Measurements from ENCODE around the gene SPPL3. TPM values are rescaled to one million over a fixed set of nuclear protein-coding genes. Genes with fewer than 3 reads are reported as not detected.

SPPL3 gene
- total and polyA plus RNA-seq, 10 donors = 9.0 to 76.9 (median 44.0) TPM

DNA sequence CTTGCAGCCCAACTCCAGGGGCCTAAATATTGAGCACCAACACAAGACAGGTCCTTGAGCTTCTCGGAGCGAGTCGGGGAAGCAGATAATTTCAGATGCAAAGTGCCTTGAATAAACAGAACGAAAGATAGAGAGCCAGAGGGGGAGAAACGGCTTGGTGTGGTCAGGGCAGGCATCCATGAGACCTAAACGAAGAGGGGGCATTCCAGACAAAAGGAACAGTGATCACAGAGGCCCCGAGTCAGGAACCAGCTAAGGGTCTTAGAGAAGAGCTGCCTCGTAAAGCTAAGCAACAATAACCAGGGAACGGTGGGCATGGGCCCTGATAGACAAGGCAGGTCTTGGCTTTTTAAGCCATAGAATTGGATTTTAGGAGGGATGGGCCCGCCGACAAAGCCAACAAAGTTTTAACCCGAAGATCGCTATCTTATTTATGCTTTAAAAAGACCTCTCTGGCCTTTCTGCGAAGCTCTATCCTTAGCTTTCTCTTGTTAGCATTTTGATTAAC lies 179.0 kb downstream of the SPPL3 start:
- H3K4me1 ChIP-seq = peaks cover 6 to 60% (median 29%) of the 10 kb centered on the region in 6 donors
- H3K27me3 ChIP-seq (replicated peaks in 1 of 7) = no peaks in the 10 kb centered on the region
- peaks cover 7 to 77% (median 34%) of the 10 kb centered on the region in 6 donors for H3K36me3 ChIP-seq
- H3K9me3 ChIP-seq = no peaks in the 10 kb centered on the region
- TF ChIP-seq, protein P1, sequence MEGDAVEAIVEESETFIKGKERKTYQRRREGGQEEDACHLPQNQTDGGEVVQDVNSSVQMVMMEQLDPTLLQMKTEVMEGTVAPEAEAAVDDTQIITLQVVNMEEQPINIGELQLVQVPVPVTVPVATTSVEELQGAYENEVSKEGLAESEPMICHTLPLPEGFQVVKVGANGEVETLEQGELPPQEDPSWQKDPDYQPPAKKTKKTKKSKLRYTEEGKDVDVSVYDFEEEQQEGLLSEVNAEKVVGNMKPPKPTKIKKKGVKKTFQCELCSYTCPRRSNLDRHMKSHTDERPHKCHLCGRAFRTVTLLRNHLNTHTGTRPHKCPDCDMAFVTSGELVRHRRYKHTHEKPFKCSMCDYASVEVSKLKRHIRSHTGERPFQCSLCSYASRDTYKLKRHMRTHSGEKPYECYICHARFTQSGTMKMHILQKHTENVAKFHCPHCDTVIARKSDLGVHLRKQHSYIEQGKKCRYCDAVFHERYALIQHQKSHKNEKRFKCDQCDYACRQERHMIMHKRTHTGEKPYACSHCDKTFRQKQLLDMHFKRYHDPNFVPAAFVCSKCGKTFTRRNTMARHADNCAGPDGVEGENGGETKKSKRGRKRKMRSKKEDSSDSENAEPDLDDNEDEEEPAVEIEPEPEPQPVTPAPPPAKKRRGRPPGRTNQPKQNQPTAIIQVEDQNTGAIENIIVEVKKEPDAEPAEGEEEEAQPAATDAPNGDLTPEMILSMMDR (IDR thresholded peaks at IDR 0.05 in 8 of 11, conservative IDR thresholded peaks at IDR 0.05 in 3 of 11) = no peak
- no peak for TF ChIP-seq POLR2AphosphoS5 (IDR thresholded peaks at IDR 0.05)
- TF ChIP-seq POLR2A (IDR thresholded peaks at IDR 0.05) = no peak
- H3K4me3 ChIP-seq = peak overlapping the region; percentile 59 to 91 (median 71)
- 27 to 38% (median 33%) methylated on average over 14 of the region's 14 CpGs for WGBS, 5 donors
- intact Hi-C loops (cut with DNase I; ENCODE audit: low total_unique reads) = loop anchor here (10.0 kb wide), 1 partner anchor 240 kb away; no protein-coding TSS in a partner anchor
- peak overlapping the region; percentile 57 to 90 (median 84) for H3K27ac ChIP-seq
- no peak for DNase-seq

DNA sequence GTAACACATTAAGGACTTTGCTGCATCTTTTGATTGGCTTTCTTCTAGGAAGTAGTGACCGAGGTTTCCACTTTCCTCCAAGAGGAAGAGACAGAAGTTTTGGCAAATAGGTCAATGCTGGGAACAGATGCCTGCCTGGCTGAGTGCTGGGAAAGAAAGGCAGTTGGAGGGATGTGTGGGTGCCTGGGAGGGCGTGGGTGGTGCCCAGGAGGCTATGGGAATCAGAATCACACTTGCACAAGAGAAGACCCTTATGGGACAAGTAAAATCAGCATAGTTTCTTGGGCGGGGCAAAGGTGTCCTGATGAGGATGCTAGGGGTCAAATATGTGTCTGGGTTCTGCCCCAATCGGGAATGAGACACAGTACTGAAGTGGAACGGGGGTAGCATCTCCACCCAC lies 179.4 kb downstream of the SPPL3 start:
- intact Hi-C loops (cut with DNase I; ENCODE audit: low total_unique reads) = loop anchor here (10.0 kb wide), 1 partner anchor 240 kb away; no protein-coding TSS in a partner anchor
- Histone ChIP-seq H3K4me1 (peaks cover 6 to 65% (median 31%) of the 10 kb centered on the region in 6 donors), H3K36me3 (peaks cover 7 to 77% (median 35%) of the 10 kb centered on the region in 6 donors), H3K4me3 (peak overlapping the region in 1 of 8 donors; percentile 89), H3K27ac (peak overlapping the region in 1 of 8 donors; percentile 90), H3K9me3 (no peaks in the 10 kb centered on the region), H3K27me3 (replicated peaks in 1 of 7) (no peaks in the 10 kb centered on the region)
- WGBS, 5 donors = 68 to 86% (median 75%) methylated on average over 5 of the region's 5 CpGs
- TF ChIP-seq POLR2A (IDR thresholded peaks at IDR 0.05) (no peak), POLR2AphosphoS5 (IDR thresholded peaks at IDR 0.05) (no peak)
- TF ChIP-seq, protein P1 (IDR thresholded peaks at IDR 0.05 in 8 of 11, conservative IDR thresholded peaks at IDR 0.05 in 3 of 11) = no peak
- DNase-seq = peak; percentile 31

DNA sequence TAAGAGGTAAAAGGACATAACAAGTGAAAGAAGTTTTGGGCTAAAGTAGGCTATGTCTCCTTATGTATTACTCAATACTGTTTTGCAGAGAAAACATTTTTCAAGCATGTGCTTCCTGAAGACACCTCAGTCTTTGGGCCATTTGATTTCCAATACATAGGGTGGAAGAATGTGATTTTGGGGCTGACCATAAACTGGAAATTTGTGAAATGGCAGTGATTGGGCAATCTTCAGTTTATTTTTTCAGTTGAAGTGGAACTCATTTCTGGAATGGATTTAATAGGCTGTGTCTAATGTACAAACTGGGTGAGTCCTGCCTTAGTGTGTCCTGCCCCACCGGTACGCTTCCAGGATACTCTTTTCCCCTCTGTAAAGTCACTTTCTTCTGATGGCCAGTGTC lies 181.4 kb downstream of the SPPL3 start:
- peaks cover 7 to 77% (median 46%) of the 10 kb centered on the region in 6 donors for H3K36me3 ChIP-seq
- intact Hi-C loops (cut with DNase I; ENCODE audit: low total_unique reads) = loop anchor here (10.0 kb wide), 1 partner anchor 242 kb away; no protein-coding TSS in a partner anchor
- 95 to 100% (median 97%) methylated on average over 2 of the region's 2 CpGs for WGBS, 5 donors
- peak; percentile 9 for DNase-seq
- no peak overlapping the region for H3K27ac ChIP-seq
- peaks cover 6 to 68% (median 32%) of the 10 kb centered on the region in 6 donors for H3K4me1 ChIP-seq
- no peak overlapping the region for H3K4me3 ChIP-seq
- H3K9me3 ChIP-seq = no peaks in the 10 kb centered on the region
- H3K27me3 ChIP-seq (replicated peaks in 1 of 7) = no peaks in the 10 kb centered on the region
- TF ChIP-seq, protein P1 (IDR thresholded peaks at IDR 0.05 in 8 of 11, conservative IDR thresholded peaks at IDR 0.05 in 3 of 11) = no peak
- TF ChIP-seq POLR2AphosphoS5 (IDR thresholded peaks at IDR 0.05) (no peak), POLR2A (IDR thresholded peaks at IDR 0.05) (no peak)

DNA sequence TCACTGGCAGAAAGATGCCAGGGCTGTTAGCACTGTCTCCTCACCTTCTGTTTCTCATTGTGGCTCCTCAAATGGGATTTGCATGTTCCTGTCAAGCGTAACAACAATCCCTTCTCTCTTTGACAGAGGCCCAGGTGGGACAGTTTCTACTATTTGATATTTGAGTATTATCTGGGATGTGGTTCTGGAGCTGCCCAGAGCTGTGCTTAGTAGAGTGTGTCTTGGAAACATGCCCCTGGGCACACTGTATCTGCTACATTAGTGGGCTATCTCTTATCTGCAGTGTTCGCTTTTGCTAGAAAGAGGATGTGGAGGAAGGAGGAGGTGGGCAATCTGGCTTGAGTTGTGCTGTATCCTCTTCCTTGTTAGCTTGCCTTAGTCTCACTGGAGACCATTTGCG lies 182.3 kb downstream of the SPPL3 start:
- H3K4me1 ChIP-seq = peaks cover 6 to 60% (median 30%) of the 10 kb centered on the region in 6 donors
- TF ChIP-seq POLR2A (IDR thresholded peaks at IDR 0.05) (no peak), POLR2AphosphoS5 (IDR thresholded peaks at IDR 0.05) (no peak)
- TF ChIP-seq, protein P1 (IDR thresholded peaks at IDR 0.05 in 8 of 11, conservative IDR thresholded peaks at IDR 0.05 in 3 of 11) = no peak
- WGBS, 5 donors = 58 to 76% (median 74%) methylated on average over 3 of the region's 3 CpGs
- H3K36me3 ChIP-seq = peaks cover 8 to 77% (median 55%) of the 10 kb centered on the region in 6 donors
- no peaks in the 10 kb centered on the region for H3K27me3 ChIP-seq (replicated peaks in 1 of 7)
- no peak overlapping the region for H3K27ac ChIP-seq
- peak; percentile 15 for DNase-seq
- H3K4me3 ChIP-seq = no peak overlapping the region
- no peaks in the 10 kb centered on the region for H3K9me3 ChIP-seq
- intact Hi-C loops (cut with DNase I; ENCODE audit: low total_unique reads) = loop anchor here (10.0 kb wide), 1 partner anchor 243 kb away; no protein-coding TSS in a partner anchor
